Psoas muscle (tissue), 8 donors: Measurements from ENCODE around the gene ANKRD23. TPM values are rescaled to one million over a fixed set of nuclear protein-coding genes. Genes with fewer than 3 reads are reported as not detected.

Experiments
- ATAC-seq, 4 donors: fragments of 200-7000 bp; cut with Tn5 transposase; one replicate each; pipeline ENCODE4 v1.9.1; 2020; ENCODE audit warnings: moderate library complexity in 3 of 4, mild to moderate bottlenecking in 2 of 4
- DNase-seq, 2 donors: peaks; one replicate each; pipeline ENCODE4 v3.0.0-alpha.2; 2020
- H3K27ac ChIP-seq: fragments of 200-600 bp; one replicate; pipeline ENCODE4 v1.8.0; 2022
- H3K27me3 ChIP-seq, 3 donors: fragments of 200-600 bp in 1 of 3; one replicate each; pipeline versions ENCODE4 v1.6.1 to v1.8.0; 2013 to 2022; ENCODE audit warnings: low read length in 2 of 3, mild to moderate bottlenecking in 2 of 3, moderate library complexity in 1 of 3; ENCODE audit not compliant: insufficient read depth in 3 of 3
- H3K36me3 ChIP-seq, 2 donors: fragments of 200-600 bp in 1 of 2; one replicate each; pipeline versions ENCODE4 v1.6.1 to v1.8.0; 2013 to 2022; ENCODE audit warnings: low read depth in 1 of 2, mild to moderate bottlenecking in 1 of 2, moderate library complexity in 1 of 2; ENCODE audit not compliant: insufficient read depth in 1 of 2
- H3K4me1 ChIP-seq: fragments of 200-600 bp; one replicate; pipeline ENCODE4 v1.8.0; 2022
- H3K4me3 ChIP-seq: fragments of 200-600 bp; one replicate; pipeline ENCODE4 v1.8.0; 2022; ENCODE audit warnings: mild to moderate bottlenecking
- H3K9me3 ChIP-seq: fragments of 200-600 bp; one replicate; pipeline ENCODE4 v1.8.0; 2022
- CTCF ChIP-seq: fragments of 200-600 bp; IDR thresholded peaks from one replicate; pipeline ENCODE4 v1.8.0; 2022; ENCODE audit warnings: antibody characterized with exemption
- WGBS, 3 donors: extraction: QIAGEN DNeasy Blood & Tissue Kit; methylation state at CpG; one replicate each; pipeline versions ENCODE4 v1.1.6 to v1.1.7; 2013; 5-methylcytosine and 5-hydroxymethylcytosine counted together
- intact Hi-C, 2 donors: fragments of 100-400 bp; cut with DNase I; formaldehyde crosslinking; loops; one replicate each; pipeline versions ENCODE4 v1.11.0 to v1.14.2; 2022
- polyA plus RNA-seq, 3 donors: library from polyadenylated mRNA; stranded (reverse); fragments of 200-250 nt; gene quantifications; one replicate each; pipeline ENCODE4 v1.2.3, GENCODE V29; 2013
- total RNA-seq, 4 donors: library from RNA; stranded (reverse); fragmentation: NEBNext Ultra II Directional in 2 of 4; extraction: Animal tissue kit (Norgen Biotek cat#: 25700) in 2 of 4; gene quantifications; one replicate each; pipeline versions ENCODE4 v1.2.1 to v1.2.4, GENCODE V29; 2021 to 2023
- donor health status: healthy with polysubstance abuse.
- donor health status: DM: no; HTN: no; CAD: no; lungs with moderate emphysema.
- donor health status: Bipolar disorder and iron deficiency.
- donor health status: healthy.
- donor health status: DM: yes; HTN: yes; CAD: no.
- donor health status: DM: no; HTN: no; CAD: no.
- donor health status: DM: no; HTN: no; CAD: no.
- donor health status: DM: yes; HTN: yes; CAD: no.

ANKRD23 gene
- total and polyA plus RNA-seq, 7 donors: 256 to 1,374 (median 788) TPM

GRCh38 chr2:96838345-96839292 lies 5.2 kb downstream of the ANKRD23 start:
- Histone ChIP-seq H3K9me3 (no peaks in the 10 kb centered on the region), H3K4me1 (peaks cover 26% of the 10 kb centered on the region), H3K4me3 (peak overlapping the region; percentile 71), H3K27me3 (no peaks in the 10 kb centered on the region), H3K36me3 (peaks cover 0 to 50% of the 10 kb centered on the region in 2 donors), H3K27ac (peak overlapping the region; percentile 97)
- intact Hi-C loops: no loop called here
- ATAC-seq (no peak), DNase-seq (peak in 1 of 2 donors; percentile 44)
- no peak for TF ChIP-seq CTCF
- WGBS, 3 donors: 66 to 77% (median 71%) methylated on average over 21 to 23 of the region's 23 CpGs

- intact Hi-C loops: no loop called here
Measured at GRCh38 chr2:96837575-96837974, 6.2 kb downstream of the ANKRD23 start.

DNA sequence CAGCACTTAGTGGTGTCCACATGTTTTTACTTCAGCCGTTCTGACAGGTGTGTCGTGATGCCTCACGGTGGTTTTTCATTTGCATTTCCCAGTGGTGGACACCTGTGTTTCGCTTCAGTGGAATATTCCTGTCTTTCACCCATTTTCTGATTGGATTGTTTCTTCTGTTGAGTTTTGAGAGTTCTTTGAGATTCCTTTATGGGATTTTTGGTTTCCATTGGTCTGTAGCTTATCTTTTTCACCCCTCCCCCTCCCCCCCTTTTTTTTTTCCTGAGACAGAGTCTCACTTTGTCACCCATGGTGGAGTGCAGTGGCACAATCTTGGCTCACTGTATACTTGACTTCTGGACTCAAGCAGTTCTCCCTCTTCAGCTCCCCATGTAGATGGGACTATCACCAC lies 8.0 kb downstream of the ANKRD23 start:
- TF ChIP-seq CTCF: no peak
- WGBS, 3 donors: 22 to 48% (median 40%) methylated on average over 4 of the region's 4 CpGs
- intact Hi-C loops: no loop called here
- Histone ChIP-seq H3K27me3 (no peaks in the 10 kb centered on the region), H3K36me3 (peaks cover 0 to 57% of the 10 kb centered on the region in 2 donors), H3K4me1 (peaks cover 40% of the 10 kb centered on the region), H3K9me3 (no peaks in the 10 kb centered on the region), H3K4me3 (no peak overlapping the region), H3K27ac (peak overlapping the region; percentile 36)
- DNase-seq: no peak
- peak in 3 of 4 donors; percentile 2 to 22 (median 11) for ATAC-seq

More at GRCh38 chr2:96837575-96837974, 6.2 kb downstream of the ANKRD23 start:
- DNase-seq (no peak), ATAC-seq (no peak)
- no peak overlapping the region for H3K4me3 ChIP-seq
- peaks cover 37% of the 10 kb centered on the region for H3K4me1 ChIP-seq
- H3K36me3 ChIP-seq: peaks cover 0 to 53% of the 10 kb centered on the region in 2 donors
- no peaks in the 10 kb centered on the region for H3K9me3 ChIP-seq
- 75 to 85% (median 81%) methylated on average over 9 of the region's 9 CpGs for WGBS, 3 donors
- no peaks in the 10 kb centered on the region for H3K27me3 ChIP-seq
- peak overlapping the region; percentile 97 for H3K27ac ChIP-seq
- no peak for TF ChIP-seq CTCF

DNA sequence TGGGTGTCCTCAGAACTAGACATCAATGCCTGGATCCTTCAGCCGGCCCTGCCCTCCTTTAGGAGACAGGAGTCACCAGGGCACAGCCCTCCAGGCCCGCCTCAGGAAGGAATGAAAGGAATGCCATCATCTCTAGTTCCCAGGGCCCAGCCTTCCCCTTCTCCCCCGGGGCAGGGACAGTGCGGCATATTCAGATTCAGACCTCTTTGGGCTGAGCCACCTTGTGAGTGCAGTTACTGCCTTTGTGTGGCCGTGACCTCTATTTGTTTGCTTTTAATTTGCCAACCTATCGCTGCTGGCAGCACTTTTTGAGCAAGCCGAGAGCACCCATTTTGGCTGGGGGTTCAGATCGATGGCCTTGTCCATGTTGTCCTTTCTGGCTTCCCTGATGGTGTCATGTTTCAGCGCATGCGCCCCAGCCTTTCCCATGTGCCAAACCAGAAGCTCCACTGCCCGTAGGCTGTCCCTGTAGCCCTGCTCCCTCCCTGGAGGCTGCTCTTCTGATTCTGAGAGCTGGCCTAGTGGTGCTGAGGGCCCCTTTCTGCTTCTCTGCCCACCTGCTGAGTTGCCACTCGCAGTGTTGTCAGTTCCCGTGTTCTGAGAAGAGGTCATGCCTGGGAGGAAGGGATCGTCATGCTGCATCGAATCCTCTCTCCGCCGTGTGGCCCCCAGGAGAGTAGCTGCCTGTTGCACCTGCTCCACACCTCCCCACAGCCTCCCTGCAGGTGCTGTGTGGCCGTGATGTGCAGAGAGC lies 10.9 kb downstream of the ANKRD23 start:
- peaks cover 19% of the 10 kb centered on the region for H3K4me1 ChIP-seq
- intact Hi-C loops: no loop called here
- H3K27me3 ChIP-seq: no peaks in the 10 kb centered on the region
- no peak overlapping the region for H3K4me3 ChIP-seq
- 22 to 26% (median 23%) methylated on average over 18 of the region's 18 CpGs for WGBS, 3 donors
- peak overlapping the region; percentile 62 for H3K27ac ChIP-seq
- peaks cover 6 to 57% of the 10 kb centered on the region in 2 donors for H3K36me3 ChIP-seq
- TF ChIP-seq CTCF: no peak
- DNase-seq: peak; percentile 83 to 91
- H3K9me3 ChIP-seq: no peaks in the 10 kb centered on the region
- ATAC-seq: peak; percentile 50 to 68 (median 64)
